ENCODE results near the gene GPRIN3.
"Not testable (repeated sequence)": the region's sequence is repeated elsewhere in the genome, so short reads cannot be mapped to it uniquely, and the experiment has no call there.

Gene GPRIN3

GRCh38 chr4:89314291-89314690 is 6.7 kb upstream of the GPRIN3 start:
- in situ Hi-C loops (cut with HindIII; ENCODE audit: low sequenced_read_pairs): no loop called here

- in situ Hi-C loops (cut with HindIII; ENCODE audit: low sequenced_read_pairs): no loop called here
These were observed 4.5 kb upstream of the GPRIN3 start for GRCh38 chr4:89312066-89312465.

- in situ Hi-C loops (cut with HindIII; ENCODE audit: low sequenced_read_pairs): no loop called here
These were observed 3.8 kb upstream of the GPRIN3 start for GRCh38 chr4:89311433-89311832.

- in situ Hi-C loops (cut with HindIII; ENCODE audit: low sequenced_read_pairs): not testable (repeated sequence)
These were observed 1.6 kb upstream of the GPRIN3 start for GRCh38 chr4:89309154-89309553.

GRCh38 chr4:89308161-89308500 is 531 bp upstream of the GPRIN3 start:
- in situ Hi-C loops (cut with HindIII; ENCODE audit: low sequenced_read_pairs): no loop called here

GRCh38 chr4:89307178-89307445 is 488 bp downstream of the GPRIN3 start:
- in situ Hi-C loops (cut with HindIII; ENCODE audit: low sequenced_read_pairs): no loop called here

GRCh38 chr4:89306486-89307177 is 968 bp downstream of the GPRIN3 start:
- in situ Hi-C loops (cut with HindIII; ENCODE audit: low sequenced_read_pairs): no loop called here

GRCh38 chr4:89305712-89306437 is 1.7 kb downstream of the GPRIN3 start:
- in situ Hi-C loops (cut with HindIII; ENCODE audit: low sequenced_read_pairs): no loop called here

GRCh38 chr4:89305028-89305427 is 2.6 kb downstream of the GPRIN3 start:
- in situ Hi-C loops (cut with HindIII; ENCODE audit: low sequenced_read_pairs): no loop called here

GRCh38 chr4:89303814-89304388 is 3.7 kb downstream of the GPRIN3 start:
- in situ Hi-C loops (cut with HindIII; ENCODE audit: low sequenced_read_pairs): no loop called here

- in situ Hi-C loops (cut with HindIII; ENCODE audit: low sequenced_read_pairs): no loop called here
These were observed 4.4 kb downstream of the GPRIN3 start for GRCh38 chr4:89303177-89303576.

- in situ Hi-C loops (cut with HindIII; ENCODE audit: low sequenced_read_pairs): no loop called here
These were observed 5.7 kb downstream of the GPRIN3 start for GRCh38 chr4:89301902-89302301.

GRCh38 chr4:89301003-89301402 is 6.6 kb downstream of the GPRIN3 start:
- in situ Hi-C loops (cut with HindIII; ENCODE audit: low sequenced_read_pairs): no loop called here

GRCh38 chr4:89300499-89300898 is 7.1 kb downstream of the GPRIN3 start:
- in situ Hi-C loops (cut with HindIII; ENCODE audit: low sequenced_read_pairs): no loop called here

GRCh38 chr4:89300060-89300459 is 7.5 kb downstream of the GPRIN3 start:
- in situ Hi-C loops (cut with HindIII; ENCODE audit: low sequenced_read_pairs): no loop called here

GRCh38 chr4:89299153-89299791 is 8.3 kb downstream of the GPRIN3 start:
- in situ Hi-C loops (cut with HindIII; ENCODE audit: low sequenced_read_pairs): no loop called here

- in situ Hi-C loops (cut with HindIII; ENCODE audit: low sequenced_read_pairs): no loop called here
These were observed 8.8 kb downstream of the GPRIN3 start for GRCh38 chr4:89298788-89299152.

- in situ Hi-C loops (cut with HindIII; ENCODE audit: low sequenced_read_pairs): no loop called here
These were observed 9.4 kb downstream of the GPRIN3 start for GRCh38 chr4:89298155-89298554.

- in situ Hi-C loops (cut with HindIII; ENCODE audit: low sequenced_read_pairs): no loop called here
These were observed 10.7 kb downstream of the GPRIN3 start for GRCh38 chr4:89296896-89297295.

GRCh38 chr4:89296399-89296798 is 11.2 kb downstream of the GPRIN3 start:
- in situ Hi-C loops (cut with HindIII; ENCODE audit: low sequenced_read_pairs): no loop called here

GRCh38 chr4:89295415-89295927 is 12.1 kb downstream of the GPRIN3 start:
- in situ Hi-C loops (cut with HindIII; ENCODE audit: low sequenced_read_pairs): no loop called here

All from endothelial cell of hepatic sinusoid (primary cell).